AG04449 (cell line): Measurements from ENCODE around the gene TKT.

Experiments used
- CTCF ChIA-PET: fragments of 350-600 bp; formaldehyde crosslinking; extraction: SDS; loops from one replicate; lab custom pipeline; 2021; ENCODE audit warnings: antibody characterized with exemption; lab: Yijun Ruan, JAX
- POLR2A ChIA-PET: fragments of 400-600, 350-600 bp; formaldehyde crosslinking; extraction: SDS; loops from one replicate; lab custom pipeline; 2020; ENCODE audit warnings: antibody characterized with exemption, inconsistent platforms; lab: Yijun Ruan, JAX
- DNase-seq: peaks from one replicate; pipeline ENCODE4 v3.0.0-alpha.2; 2010; ENCODE audit warnings: low read depth, low spot score
- H3K4me3 ChIP-seq: 2 replicates; pipeline ENCODE4 v1.5.1; 2011; ENCODE audit warnings: low read depth, mild to moderate bottlenecking, control low read depth, low read length
- CTCF ChIP-seq: IDR thresholded peaks from one replicate; pipeline ENCODE4 v1.5.1; 2011; ENCODE audit warnings: mild to moderate bottlenecking, moderate library complexity, low read length, control low read depth, inconsistent platforms; ENCODE audit not compliant: insufficient read depth; ENCODE audit errors: missing control alignments

TKT gene

GRCh38 chr3:53181024-53181371 lies 74.8 kb downstream of the TKT start:
- DNase-seq, result no peak
- TF ChIP-seq CTCF, result no peak
- no peak overlapping the region for H3K4me3 ChIP-seq
- ChIA-PET POLR2A (no interaction called here), CTCF (interaction anchor here (1.2 to 3.7 kb wide), 2 partner anchors 15 to 47 kb away, joined by 6 to 22 read pairs; no protein-coding TSS in a partner anchor)

- no peak for DNase-seq
- ChIA-PET CTCF (interaction anchor here (1.2 to 3.7 kb wide), 2 partner anchors 15 to 46 kb away, joined by 6 to 22 read pairs; no protein-coding TSS in a partner anchor), POLR2A (no interaction called here)
- no peak overlapping the region for H3K4me3 ChIP-seq
- TF ChIP-seq CTCF, result no peak
Measured at GRCh38 chr3:53180305-53181023, 75.4 kb downstream of the TKT start.

- ChIA-PET CTCF (interaction anchor here (1.2 to 1.8 kb wide), 2 partner anchors 17 to 45 kb away, joined by 5 to 6 read pairs; no protein-coding TSS in a partner anchor), POLR2A (no interaction called here)
- DNase-seq, result no peak
- H3K4me3 ChIP-seq, result no peak overlapping the region
- no peak for TF ChIP-seq CTCF
Measured at GRCh38 chr3:53179580-53179979, 76.2 kb downstream of the TKT start.

GRCh38 chr3:53178246-53178645 lies 77.6 kb downstream of the TKT start:
- no peak overlapping the region for H3K4me3 ChIP-seq
- no peak for DNase-seq
- TF ChIP-seq CTCF, result no peak
- POLR2A ChIA-PET, result interaction anchor here (0.7 kb wide), 1 partner anchor 341 kb away, joined by 3 read pairs; no protein-coding TSS in a partner anchor
- CTCF ChIA-PET, result interaction anchor here (0.9 to 1.8 kb wide), 2 partner anchors 18 to 68 kb away, joined by 3 to 5 read pairs; no protein-coding TSS in a partner anchor

- TF ChIP-seq CTCF, result no peak
- CTCF ChIA-PET, result interaction anchor here (1.2 kb wide), 1 partner anchor 123 kb away, joined by 3 read pairs; no protein-coding TSS in a partner anchor
- H3K4me3 ChIP-seq, result no peak overlapping the region
- no peak for DNase-seq
- POLR2A ChIA-PET, result no interaction called here
Measured at GRCh38 chr3:53175613-53176540, 79.9 kb downstream of the TKT start.
